Activated effector memory CD4-positive, alpha-beta T cell treated with Interleukin-2 at 50 U/mL for 16 hours (primary cell): ENCODE measurements around the gene B9D2.
A peak's percentile ranks its signal among the peaks of the same experiment; 100 is the strongest.
"Not testable (repeated sequence)": the region's sequence is repeated elsewhere in the genome, so short reads cannot be mapped to it uniquely, and the experiment has no call there.

ENCODE experiments used
- DNase-seq: peaks from one replicate; pipeline ENCODE4 v3.0.0-alpha.2; 2020

Gene B9D2

DNA sequence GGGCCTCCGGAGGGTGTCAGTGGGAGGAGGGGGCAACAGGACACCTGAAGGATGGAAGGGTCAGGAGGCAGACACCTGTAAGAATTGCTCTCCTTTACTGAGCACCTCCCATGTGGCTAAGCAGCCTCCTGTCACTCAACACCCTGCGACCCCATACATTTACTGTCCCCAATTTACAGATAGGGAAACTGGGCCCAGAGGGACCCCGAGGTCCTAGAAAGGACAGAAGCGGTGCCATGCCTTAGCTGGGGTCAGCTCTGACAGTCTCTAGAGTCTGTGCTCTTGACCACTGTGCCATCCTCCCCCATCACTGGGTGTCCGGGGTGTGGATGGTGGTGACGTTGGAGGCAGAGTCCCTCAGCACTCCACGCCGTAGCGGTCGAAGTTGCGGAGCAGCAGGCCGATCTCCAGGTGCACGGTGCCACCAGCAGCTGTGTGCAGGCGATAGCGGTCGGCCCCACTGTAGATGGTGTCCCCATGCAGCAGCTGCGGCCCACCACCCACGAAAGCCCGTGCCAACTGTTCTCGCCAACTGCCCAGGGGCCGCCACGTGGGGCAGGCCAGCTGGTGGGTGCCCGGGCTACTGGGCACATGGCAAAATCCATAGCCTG, 9.5 kb downstream of the B9D2 start:
- no peak for DNase-seq

DNA sequence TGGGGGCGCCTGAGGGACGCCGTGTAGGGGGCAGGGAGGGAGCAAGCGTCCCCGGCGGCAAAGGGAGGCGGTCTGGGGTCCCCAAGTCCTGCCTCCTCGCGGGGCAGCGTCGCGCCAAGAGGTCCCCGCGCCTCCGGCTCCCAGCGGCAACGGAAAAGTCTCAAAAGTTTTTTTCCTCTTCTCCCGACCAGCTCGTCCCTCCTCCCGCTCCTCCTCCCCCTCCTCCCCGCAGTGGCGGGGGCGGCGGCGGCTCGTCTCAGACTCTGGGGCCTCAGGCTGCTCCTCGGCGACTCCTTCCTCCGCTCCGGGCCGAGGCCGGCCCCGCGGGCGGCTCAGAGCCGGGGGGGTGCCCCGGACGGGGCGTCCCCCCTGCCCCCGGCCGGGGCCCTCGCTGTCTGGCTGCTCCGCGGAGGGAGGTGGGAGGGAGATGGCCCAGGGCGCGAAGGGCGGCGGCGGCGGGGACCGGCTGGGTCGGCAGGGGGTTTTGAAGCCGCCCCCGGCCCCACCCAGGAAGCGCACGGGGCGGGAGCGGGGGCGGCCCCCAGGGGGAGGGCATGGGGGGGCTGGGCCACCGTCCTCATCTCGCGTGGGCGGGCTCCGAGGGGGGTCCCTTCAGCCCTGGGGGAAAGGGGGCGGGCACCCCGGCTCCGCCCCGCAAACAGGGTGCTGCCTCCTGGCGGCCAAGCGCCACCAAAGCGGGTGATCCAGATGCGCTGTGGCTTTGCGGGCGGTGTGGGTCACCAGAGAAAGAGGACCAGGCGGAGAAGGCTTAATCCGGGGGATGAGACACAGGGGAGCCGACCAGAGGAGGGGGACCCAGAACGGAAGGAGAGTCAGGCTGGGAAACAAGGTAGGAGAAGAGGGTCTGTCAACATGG, 10.2 kb downstream of the B9D2 start, which contains the start of gene TGFB1:
Gene TGFB1 (minus strand): TSS at position 457 of the 877 bp plus-strand sequence. CDS start 878 bp downstream, outside the sequence.
- DNase-seq, result peak; percentile 93

- peak; percentile 73 for DNase-seq
These were observed 11.1 kb downstream of the B9D2 start for GRCh38 chr19:41352609-41353465.

GRCh38 chr19:41352279-41352608, 11.7 kb downstream of the B9D2 start:
- no peak for DNase-seq

DNA sequence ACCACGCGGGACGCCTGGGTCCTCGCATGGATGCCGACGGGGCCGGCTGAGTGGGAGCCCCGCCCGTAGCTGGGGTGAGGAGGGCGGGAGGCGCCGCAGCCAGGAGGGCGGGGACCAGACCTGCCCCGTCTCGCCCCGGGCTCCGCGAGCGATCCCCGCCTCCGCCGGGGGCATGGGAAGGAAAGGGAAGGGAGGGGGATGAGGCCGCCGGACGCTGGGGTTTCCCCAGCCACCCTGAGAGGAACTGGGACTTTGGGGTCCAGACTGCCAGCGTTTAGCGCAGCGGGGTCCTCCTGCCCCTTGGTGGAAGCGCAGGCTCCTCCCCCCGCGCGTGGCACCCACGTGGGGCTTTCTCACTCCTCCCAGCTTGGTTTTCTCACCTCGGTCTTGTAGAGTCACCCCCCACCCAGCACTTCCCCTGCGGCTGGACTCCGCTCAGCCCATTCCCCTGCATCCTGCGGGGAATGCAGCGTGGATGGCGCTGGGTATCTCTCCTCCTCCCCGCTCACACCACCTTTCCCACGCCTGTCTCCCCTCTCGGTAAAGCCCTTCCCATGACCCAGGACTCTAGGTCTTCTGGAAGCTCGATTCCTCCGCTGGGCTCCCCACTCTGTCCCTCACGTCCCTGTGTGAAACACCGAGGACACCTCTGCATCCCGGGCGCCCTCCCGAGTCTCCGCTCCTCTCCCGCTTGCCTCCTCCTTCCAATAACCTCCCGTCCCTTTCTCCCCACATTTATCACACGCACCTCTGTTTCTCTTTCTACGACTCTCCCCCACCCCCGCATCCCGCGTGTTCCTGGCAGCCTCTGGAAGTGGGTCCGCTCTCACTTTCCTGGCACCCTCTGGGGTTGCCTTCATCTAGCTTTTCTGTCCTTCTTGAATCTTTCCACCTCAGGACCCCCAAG, 12.4 kb downstream of the B9D2 start:
- peak; percentile 80 for DNase-seq

DNA sequence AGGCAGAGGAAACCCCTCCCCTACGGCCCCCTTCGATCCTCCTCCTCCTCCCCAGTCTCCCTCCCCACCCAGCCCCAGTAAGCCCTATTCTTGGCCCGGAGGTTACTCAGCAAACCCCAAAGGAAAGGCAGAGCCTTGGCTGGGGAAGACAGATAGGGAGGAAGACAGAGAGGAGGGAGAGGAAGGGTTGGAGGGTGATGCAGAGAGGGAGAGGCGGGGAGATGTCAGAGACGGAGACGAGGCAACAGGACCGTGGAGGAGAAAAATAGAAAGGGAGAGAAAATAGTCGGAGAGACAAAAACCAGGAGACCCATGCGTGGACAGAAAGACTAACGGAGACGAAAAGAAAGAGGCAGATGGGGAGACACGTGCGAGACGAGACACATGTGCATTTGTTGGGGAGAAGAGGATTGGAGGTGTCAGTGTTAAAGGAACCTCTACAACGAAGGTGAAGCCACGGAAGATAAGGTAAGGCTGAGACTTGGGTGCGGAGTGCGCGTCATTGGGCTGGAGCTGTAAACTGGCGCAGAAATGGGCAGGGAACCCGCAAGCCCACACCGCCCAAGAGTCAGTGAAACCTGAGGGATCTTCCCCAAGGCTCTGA, 13.1 kb downstream of the B9D2 start:
- no peak for DNase-seq

- not testable (repeated sequence) for DNase-seq
These were observed 17.0 kb downstream of the B9D2 start for GRCh38 chr19:41346916-41347315.

DNA sequence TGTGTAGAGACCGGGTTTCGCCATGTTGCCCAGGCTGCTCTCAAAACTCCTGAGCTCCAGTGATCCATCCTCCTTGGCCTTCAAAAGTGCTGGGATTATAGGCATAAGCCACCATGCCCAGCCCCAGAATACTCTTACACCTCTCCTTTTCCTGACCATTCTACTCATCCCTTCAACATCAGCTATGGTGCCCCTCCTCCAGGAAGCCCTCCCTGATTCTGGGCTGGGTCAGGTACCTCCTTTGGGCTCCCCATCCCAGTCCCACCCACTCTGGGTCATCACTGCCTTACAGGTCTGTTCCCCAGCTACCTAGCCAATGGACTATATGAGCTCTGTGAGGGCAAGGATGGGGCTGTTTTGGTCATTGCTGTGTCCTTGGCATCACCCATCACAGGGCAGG, 19.8 kb downstream of the B9D2 start:
- no peak for DNase-seq

DNA sequence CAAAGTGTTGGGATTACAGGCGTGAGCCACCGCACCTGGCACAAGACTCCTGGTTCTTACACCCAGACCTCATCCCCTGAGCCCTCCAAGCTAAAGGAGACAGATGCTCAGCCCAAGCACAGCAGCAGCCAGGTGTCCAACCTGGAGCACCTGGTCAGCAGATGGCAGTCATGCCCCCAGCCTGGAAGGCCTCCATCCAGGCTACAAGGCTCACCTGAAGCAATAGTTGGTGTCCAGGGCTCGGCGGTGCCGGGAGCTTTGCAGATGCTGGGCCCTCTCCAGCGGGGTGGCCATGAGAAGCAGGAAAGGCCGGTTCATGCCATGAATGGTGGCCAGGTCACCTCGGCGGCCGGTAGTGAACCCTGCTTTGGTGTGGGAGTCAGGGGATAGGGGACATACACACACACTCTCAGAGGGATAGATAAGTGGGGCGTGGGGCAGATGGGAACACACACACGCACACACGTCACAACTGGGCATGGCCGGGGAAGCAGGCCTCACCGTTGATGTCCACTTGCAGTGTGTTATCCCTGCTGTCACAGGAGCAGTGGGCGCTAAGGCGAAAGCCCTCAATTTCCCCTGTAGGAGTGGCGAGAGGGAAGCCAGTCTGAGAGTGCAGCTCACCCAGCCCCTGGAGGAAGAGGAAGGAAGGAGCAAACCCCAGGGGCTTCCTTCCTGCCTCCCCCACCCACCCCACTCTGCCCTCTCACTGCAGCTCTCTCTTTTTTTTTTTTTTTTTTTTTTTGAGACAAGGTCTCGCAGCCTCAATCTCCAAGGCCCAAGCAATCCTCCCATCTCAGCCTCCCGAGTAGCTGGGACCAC, 22.1 kb downstream of the B9D2 start:
- DNase-seq, result no peak

GRCh38 chr19:41339936-41340335, 24.0 kb downstream of the B9D2 start:
- DNase-seq, result no peak

GRCh38 chr19:41335467-41335866, 28.5 kb downstream of the B9D2 start:
- DNase-seq, result no peak

GRCh38 chr19:41334793-41335192, 29.2 kb downstream of the B9D2 start:
- no peak for DNase-seq

GRCh38 chr19:41332468-41332867, 31.5 kb downstream of the B9D2 start:
- DNase-seq, result no peak

DNA sequence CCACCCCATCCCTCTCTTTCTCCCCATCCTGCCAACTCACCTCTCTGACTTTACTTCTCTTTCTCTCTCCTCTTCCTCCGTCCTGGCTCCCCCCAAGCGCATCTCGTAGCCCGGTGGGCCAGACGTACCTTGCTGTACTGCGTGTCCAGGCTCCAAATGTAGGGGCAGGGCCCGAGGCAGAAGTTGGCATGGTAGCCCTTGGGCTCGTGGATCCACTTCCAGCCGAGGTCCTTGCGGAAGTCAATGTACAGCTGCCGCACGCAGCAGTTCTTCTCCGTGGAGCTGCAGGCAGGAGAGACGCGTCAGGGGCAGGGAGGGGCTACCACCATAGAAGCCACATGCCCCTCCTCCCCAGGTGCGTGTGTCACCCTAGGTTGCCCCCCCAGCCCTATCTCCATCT, 31.9 kb downstream of the B9D2 start:
- DNase-seq, result no peak

GRCh38 chr19:41330946-41331678, 32.8 kb downstream of the B9D2 start:
- DNase-seq, result no peak

DNA sequence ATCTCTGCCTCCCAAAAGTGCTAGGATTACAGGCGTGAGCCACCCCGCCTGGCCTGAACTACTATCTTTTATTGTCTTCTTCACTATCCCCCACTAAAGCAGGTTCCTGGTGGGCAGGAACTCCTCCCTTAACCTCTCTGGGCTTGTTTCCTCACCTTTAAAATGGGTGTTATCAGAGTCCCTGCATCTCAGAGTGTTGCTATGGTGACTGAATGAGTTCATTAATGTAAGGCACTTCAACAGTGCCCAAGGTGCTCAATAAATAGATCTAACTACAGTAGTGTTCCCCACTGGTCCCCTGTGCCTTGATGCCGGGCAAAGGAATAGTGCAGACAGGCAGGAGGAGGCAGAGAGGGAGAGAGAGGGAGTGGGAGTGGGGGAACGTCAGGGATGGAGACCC, 33.5 kb downstream of the B9D2 start:
- no peak for DNase-seq

DNA sequence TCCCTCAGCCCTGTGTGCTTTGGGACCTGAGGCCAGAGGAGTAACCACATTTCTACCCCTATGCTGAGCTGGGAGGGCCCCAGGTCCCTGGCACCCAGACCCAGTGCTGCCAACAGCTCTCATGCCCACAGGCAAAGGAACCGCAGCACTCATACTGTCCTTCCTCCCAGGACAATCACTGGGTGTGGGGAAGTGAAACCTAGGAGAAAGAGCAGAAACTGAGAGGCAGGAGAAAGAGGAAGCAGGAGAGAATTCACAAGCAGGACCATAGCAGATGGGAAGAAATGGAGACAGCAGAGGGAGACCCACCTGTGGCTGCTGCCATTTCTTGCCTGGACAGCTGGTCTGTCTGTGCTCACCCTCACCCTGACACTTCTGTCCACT, 35.1 kb downstream of the B9D2 start:
- no peak for DNase-seq

- no peak for DNase-seq
These were observed 35.6 kb downstream of the B9D2 start for GRCh38 chr19:41328157-41328841.

- DNase-seq, result peak; percentile 75
These were observed 36.3 kb downstream of the B9D2 start for GRCh38 chr19:41327576-41328156.
